ENCODE measurements around the gene SPINK13. TPM values are rescaled to one million over a fixed set of nuclear protein-coding genes. Genes with fewer than 3 reads are reported as not detected.
A peak's percentile ranks its signal among the peaks of the same experiment; 100 is the strongest.

SPINK13 gene
- total RNA-seq, 1 donor from 2014 or later: not detected

DNA sequence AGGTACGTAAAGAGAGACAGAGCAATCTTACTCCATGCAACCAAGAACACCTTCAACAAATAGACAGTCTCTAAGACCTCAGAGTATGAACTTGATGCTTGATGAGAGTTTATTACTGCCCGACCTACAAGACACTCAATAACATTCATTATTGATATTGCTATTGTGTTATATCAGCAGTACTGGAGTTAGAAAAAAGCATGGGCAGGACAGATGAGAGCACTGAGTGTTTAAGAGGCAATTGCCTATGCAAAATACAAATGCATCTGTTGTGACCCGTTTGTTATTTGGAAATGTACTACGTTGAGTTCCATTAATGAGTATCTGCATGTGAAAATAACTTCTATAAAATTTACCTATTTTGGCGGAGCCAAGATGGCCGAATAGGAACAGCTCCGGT, 38.4 kb upstream of the SPINK13 start:
- Mint-ChIP-seq H3K36me3 (ENCODE audit: low read depth, unreplicated experiment) (no peaks in the 10 kb centered on the region), H3K9me3 (ENCODE audit: unreplicated experiment) (no peaks in the 10 kb centered on the region), H3K27me3 (ENCODE audit: unreplicated experiment) (no peaks in the 10 kb centered on the region), H3K27ac (ENCODE audit: unreplicated experiment) (peak overlapping the region; percentile 17), H3K4me1 (ENCODE audit: unreplicated experiment) (no peaks in the 10 kb centered on the region), H3K4me3 (ENCODE audit: unreplicated experiment) (no peak overlapping the region)
- DNase-seq (ENCODE audit: low spot score): no peak
- TF ChIP-seq, protein P1, sequence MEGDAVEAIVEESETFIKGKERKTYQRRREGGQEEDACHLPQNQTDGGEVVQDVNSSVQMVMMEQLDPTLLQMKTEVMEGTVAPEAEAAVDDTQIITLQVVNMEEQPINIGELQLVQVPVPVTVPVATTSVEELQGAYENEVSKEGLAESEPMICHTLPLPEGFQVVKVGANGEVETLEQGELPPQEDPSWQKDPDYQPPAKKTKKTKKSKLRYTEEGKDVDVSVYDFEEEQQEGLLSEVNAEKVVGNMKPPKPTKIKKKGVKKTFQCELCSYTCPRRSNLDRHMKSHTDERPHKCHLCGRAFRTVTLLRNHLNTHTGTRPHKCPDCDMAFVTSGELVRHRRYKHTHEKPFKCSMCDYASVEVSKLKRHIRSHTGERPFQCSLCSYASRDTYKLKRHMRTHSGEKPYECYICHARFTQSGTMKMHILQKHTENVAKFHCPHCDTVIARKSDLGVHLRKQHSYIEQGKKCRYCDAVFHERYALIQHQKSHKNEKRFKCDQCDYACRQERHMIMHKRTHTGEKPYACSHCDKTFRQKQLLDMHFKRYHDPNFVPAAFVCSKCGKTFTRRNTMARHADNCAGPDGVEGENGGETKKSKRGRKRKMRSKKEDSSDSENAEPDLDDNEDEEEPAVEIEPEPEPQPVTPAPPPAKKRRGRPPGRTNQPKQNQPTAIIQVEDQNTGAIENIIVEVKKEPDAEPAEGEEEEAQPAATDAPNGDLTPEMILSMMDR (IDR thresholded peaks at IDR 0.05; ENCODE audit: unreplicated experiment): no peak

GRCh38 chr5:148237785-148238417, 30.7 kb upstream of the SPINK13 start:
- Mint-ChIP-seq H3K27ac (ENCODE audit: unreplicated experiment) (no peak overlapping the region), H3K9me3 (ENCODE audit: unreplicated experiment) (no peaks in the 10 kb centered on the region), H3K27me3 (ENCODE audit: unreplicated experiment) (no peaks in the 10 kb centered on the region), H3K36me3 (ENCODE audit: low read depth, unreplicated experiment) (no peaks in the 10 kb centered on the region), H3K4me3 (ENCODE audit: unreplicated experiment) (no peak overlapping the region), H3K4me1 (ENCODE audit: unreplicated experiment) (peaks cover 7% of the 10 kb centered on the region)
- no peak for DNase-seq (ENCODE audit: low spot score)
- TF ChIP-seq, protein P1 (IDR thresholded peaks at IDR 0.05; ENCODE audit: unreplicated experiment): no peak

- Mint-ChIP-seq H3K27ac (ENCODE audit: unreplicated experiment) (no peak within 1 kb of the TSS), H3K27me3 (ENCODE audit: unreplicated experiment) (no peaks in the 10 kb centered on the region), H3K4me3 (ENCODE audit: unreplicated experiment) (no peak within 1 kb of the TSS), H3K36me3 (ENCODE audit: low read depth, unreplicated experiment) (no peaks in the 10 kb centered on the region), H3K9me3 (ENCODE audit: unreplicated experiment) (no peaks in the 10 kb centered on the region), H3K4me1 (ENCODE audit: unreplicated experiment) (peaks cover 7% of the 10 kb centered on the region)
- no peak for DNase-seq (ENCODE audit: low spot score)
- TF ChIP-seq, protein P1 (IDR thresholded peaks at IDR 0.05; ENCODE audit: unreplicated experiment): no peak
These were observed 30.2 kb upstream of the SPINK13 start, which contains the start of gene MARCOL for GRCh38 chr5:148238418-148238794. Gene MARCOL (plus strand): TSS chr5:148238525. CDS start chr5:148238598, 73 bp downstream.

- DNase-seq (ENCODE audit: low spot score): no peak
- Mint-ChIP-seq H3K4me1 (ENCODE audit: unreplicated experiment) (no peaks in the 10 kb centered on the region), H3K27ac (ENCODE audit: unreplicated experiment) (no peak overlapping the region), H3K36me3 (ENCODE audit: low read depth, unreplicated experiment) (no peaks in the 10 kb centered on the region), H3K9me3 (ENCODE audit: unreplicated experiment) (no peaks in the 10 kb centered on the region), H3K4me3 (ENCODE audit: unreplicated experiment) (no peak overlapping the region), H3K27me3 (ENCODE audit: unreplicated experiment) (peaks cover 2% of the 10 kb centered on the region)
- TF ChIP-seq, protein P1 (IDR thresholded peaks at IDR 0.05; ENCODE audit: unreplicated experiment): no peak
These were observed 19.7 kb upstream of the SPINK13 start for GRCh38 chr5:148248894-148249293.

DNA sequence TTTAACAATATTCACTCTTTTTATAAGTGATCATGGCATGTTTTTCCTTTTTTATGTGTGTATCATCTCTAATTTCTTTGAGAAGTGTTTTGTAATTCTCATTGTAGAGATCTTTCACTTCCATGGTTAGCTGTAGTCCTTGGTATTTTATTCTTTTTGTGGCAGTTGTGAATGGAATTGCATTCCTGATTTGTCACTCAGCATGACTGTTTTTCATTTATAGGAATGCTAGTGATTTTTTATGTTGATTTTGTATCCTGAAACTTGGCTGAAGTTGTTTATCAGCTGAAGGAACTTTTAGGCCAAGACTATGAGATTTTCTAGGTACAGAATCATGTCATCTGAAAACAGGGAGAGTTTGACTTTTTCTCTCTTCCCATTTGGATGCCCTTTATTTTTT, 13.1 kb upstream of the SPINK13 start:
- Mint-ChIP-seq H3K4me3 (ENCODE audit: unreplicated experiment) (no peak overlapping the region), H3K27ac (ENCODE audit: unreplicated experiment) (no peak overlapping the region), H3K27me3 (ENCODE audit: unreplicated experiment) (peaks cover 4% of the 10 kb centered on the region), H3K9me3 (ENCODE audit: unreplicated experiment) (no peaks in the 10 kb centered on the region), H3K36me3 (ENCODE audit: low read depth, unreplicated experiment) (no peaks in the 10 kb centered on the region), H3K4me1 (ENCODE audit: unreplicated experiment) (no peaks in the 10 kb centered on the region)
- DNase-seq (ENCODE audit: low spot score): no peak
- TF ChIP-seq, protein P1 (IDR thresholded peaks at IDR 0.05; ENCODE audit: unreplicated experiment): no peak
